Mesodermal cell (in vitro differentiated cells): ENCODE measurements around the gene DEAF1.

ENCODE experiments used
- H3K27ac ChIP-seq: 2 replicates; pipeline ENCODE4 v1.7.0; 2013; ENCODE audit warnings: mild to moderate bottlenecking, low read depth, low read length, moderate library complexity; ENCODE audit not compliant: severe bottlenecking
- H3K36me3 ChIP-seq: 2 replicates; pipeline ENCODE4 v1.7.1; 2013; ENCODE audit warnings: mild to moderate bottlenecking, low read length, moderate library complexity; ENCODE audit not compliant: control insufficient read depth, insufficient read depth
- H3K4me1 ChIP-seq: one replicate; pipeline ENCODE4 v1.7.1; 2013; ENCODE audit warnings: mild to moderate bottlenecking, low read length; ENCODE audit not compliant: insufficient read depth, control insufficient read depth, poor library complexity, severe bottlenecking
- H3K4me3 ChIP-seq: 2 replicates; pipeline ENCODE4 v1.7.0; 2013; ENCODE audit warnings: low read length, control low read depth, mild to moderate bottlenecking; ENCODE audit not compliant: insufficient read depth, poor library complexity, severe bottlenecking; ENCODE audit errors: extremely low read depth
- H3K9me3 ChIP-seq: 2 replicates; pipeline ENCODE4 v1.7.1; 2013; ENCODE audit warnings: mild to moderate bottlenecking, low read length, moderate library complexity; ENCODE audit not compliant: control insufficient read depth
- WGBS, 2 experiments: methylation state at CpG; one replicate each; pipeline ENCODE4 v1.1.5; 2013; ENCODE audit warnings: missing lambda C conversion rate in 2 of 2; ENCODE audit not compliant: insufficient coverage in 2 of 2; 5-methylcytosine and 5-hydroxymethylcytosine counted together

DEAF1 gene

DNA sequence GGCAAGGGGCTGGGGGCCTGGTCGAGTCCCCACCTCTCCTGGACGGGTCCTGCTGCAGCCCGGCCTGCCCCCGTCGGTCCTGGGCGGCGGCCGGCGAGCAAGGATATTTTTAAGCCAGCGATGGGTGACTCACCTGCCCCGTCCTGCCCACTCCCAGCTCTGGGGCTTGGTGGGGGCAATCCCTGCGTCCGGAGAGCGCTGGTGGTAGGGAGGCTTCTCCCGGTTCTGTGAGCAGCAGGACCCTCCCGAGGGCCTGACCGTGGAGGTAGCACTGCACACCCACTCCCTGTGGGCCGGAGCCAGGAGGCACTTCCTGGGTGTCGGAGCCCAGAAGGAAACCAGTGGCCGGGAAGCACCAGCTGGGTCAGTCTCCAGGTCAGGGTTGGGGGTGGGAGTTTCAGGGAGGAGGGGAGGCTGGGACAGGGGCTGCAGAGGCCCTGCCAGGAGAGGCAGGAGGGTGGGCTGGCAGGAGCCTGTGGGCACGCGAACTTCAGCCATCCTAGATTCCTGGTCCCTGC, 11.5 kb upstream of the DEAF1 start:
- Histone ChIP-seq H3K4me3 (peak overlapping the region; percentile 52), H3K36me3 (peaks cover 24% of the 10 kb centered on the region), H3K9me3 (no peaks in the 10 kb centered on the region), H3K27ac (no peak overlapping the region), H3K4me1 (peaks cover 18% of the 10 kb centered on the region)
- 12 to 29% methylated on average over 10 to 14 of the region's 22 CpGs for WGBS, 2 experiments

DNA sequence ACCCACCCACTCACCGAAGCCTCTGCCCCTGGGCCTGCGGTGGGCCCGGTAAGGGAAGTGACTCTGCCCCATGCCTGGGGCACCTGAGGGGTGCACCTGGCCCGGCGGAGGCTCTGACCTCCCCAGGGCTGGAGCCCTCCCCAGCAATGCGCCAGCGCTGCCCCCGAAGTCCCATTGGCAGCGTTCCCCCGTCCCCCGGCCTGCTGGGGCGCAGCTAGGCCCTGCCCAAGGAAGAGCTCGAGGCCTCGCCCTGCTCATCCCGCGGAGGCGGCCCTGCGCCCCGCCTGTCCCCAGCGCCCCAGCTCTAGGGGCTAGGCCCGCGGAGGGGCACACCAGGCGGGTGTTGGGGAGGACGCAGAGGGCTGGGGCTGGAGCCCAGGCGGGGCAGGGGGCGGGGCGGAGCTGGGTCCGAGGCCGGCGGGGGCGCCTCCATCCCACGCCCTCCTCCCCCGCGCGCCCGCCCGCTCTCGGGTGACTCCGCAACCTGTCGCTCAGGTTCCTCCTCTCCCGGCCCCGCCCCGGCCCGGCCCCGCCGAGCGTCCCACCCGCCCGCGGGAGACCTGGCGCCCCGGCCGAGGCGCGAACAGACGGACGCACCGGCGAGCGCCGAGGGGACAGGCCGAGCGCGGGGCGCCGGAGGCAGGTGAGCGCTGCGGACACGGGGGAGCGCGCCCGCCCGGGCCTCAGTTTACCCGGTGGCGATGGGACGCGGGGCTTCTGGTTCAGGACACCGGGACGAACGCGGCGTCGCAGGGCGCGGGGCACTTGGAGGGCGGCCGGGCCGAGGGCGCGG, 10.8 kb upstream of the DEAF1 start, which contains the start of gene EPS8L2:
Gene EPS8L2 (plus strand): TSS at position 586 of the 793 bp plus-strand sequence. CDS start 3,177 bp downstream, outside the sequence.
- Histone ChIP-seq H3K9me3 (no peaks in the 10 kb centered on the region), H3K4me3 (peak within 1 kb of the TSS; percentile 52), H3K27ac (no peak within 1 kb of the TSS), H3K4me1 (peaks cover 18% of the 10 kb centered on the region), H3K36me3 (peaks cover 26% of the 10 kb centered on the region)
- 17 to 27% methylated on average over 36 to 62 of the region's 90 CpGs for WGBS, 2 experiments

DNA sequence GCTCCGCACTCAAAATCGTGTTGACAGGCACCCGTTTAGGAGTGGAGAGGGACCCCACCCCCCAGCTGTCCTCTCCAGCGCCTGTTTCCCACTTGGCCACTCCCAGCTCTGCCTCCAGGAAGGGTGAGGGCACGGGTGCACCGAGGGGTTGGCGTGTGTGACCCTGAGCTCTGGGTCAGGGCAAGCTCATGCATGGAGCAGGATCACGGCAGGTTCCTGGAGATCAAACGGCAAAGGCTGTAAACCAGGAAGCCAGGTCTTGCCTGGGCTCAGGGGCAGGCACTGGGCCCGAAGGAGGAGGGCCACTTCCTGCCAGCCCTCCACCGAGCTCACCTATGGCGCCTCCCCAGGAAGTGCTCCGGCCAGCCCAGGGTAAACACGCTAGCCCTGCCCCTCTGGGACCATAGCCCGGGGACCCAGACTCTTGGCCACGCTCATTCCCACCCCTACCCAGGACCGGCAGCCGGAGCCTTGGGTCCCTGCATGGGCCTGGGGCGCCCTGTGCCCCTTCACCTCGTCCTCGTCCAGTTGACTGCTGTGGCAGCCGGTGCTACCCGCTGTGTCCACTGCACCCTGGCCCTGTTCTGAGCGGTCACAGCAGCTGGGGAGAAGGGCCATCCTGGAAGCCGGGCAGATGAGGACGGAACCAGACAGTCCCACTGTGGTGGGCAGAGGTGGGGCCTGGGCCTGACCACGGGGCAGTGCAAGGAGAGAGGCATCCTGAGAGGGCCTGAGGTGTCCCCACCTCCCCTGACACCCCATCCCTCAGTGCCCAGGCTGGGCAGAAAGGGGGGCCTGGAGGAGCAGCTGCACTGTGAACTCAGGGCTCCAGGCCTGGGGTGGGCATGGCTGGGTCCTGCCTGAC, 10.0 kb upstream of the DEAF1 start:
- H3K27ac ChIP-seq, result no peak overlapping the region
- 88 to 91% methylated on average over 18 to 25 of the region's 27 CpGs for WGBS, 2 experiments
- no peaks in the 10 kb centered on the region for H3K9me3 ChIP-seq
- H3K4me1 ChIP-seq, result peaks cover 18% of the 10 kb centered on the region
- peaks cover 30% of the 10 kb centered on the region for H3K36me3 ChIP-seq
- H3K4me3 ChIP-seq, result peak overlapping the region; percentile 52

DNA sequence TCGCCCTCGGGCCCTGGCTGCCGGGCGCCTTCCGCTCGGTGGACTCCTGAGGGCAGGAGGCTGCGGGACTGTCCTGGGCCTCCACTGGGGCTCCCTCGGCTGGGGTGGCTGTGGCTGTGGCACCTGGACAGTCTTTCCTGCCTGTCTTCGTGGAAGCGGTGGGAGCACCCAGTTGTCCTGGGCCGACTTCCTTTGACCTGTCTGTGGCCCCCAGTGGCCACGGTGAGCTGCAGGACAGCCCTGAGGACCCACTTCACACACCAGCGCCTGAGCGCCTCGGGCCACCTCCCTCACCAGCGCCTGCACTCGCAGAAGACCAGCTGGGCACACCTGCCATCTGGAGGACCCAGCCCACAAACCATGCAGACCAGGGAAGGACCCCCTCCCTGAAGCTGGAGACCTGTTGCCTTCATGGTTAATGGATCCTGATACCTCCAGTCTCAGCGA, 9.2 kb upstream of the DEAF1 start:
- H3K4me1 ChIP-seq, result peaks cover 21% of the 10 kb centered on the region
- WGBS, 2 experiments, result 95 to 96% methylated on average over 15 to 18 of the region's 18 CpGs
- H3K36me3 ChIP-seq, result peaks cover 30% of the 10 kb centered on the region
- H3K4me3 ChIP-seq, result no peak overlapping the region
- H3K9me3 ChIP-seq, result no peaks in the 10 kb centered on the region
- no peak overlapping the region for H3K27ac ChIP-seq

DNA sequence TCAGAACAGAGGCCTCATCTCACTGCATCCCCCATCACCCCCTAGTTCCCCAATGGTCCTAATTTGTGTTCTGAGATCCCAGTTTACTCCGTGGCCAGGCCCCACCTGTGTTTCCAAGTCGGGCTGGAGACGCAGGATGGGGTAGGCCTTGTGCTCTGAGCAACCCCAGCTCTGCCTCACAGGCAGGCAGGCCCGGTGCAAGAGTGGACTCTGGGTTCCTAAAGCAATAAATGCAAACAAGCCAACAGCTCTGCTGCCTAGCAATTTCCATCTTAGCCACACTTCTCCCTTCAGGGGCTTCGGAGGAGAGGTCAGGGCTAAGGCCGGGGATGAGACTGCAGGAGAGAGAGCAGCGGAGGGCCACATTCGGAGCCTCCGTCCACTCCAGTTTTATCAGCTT, 8.5 kb upstream of the DEAF1 start:
- Histone ChIP-seq H3K4me1 (peaks cover 29% of the 10 kb centered on the region), H3K36me3 (peaks cover 37% of the 10 kb centered on the region), H3K27ac (no peak overlapping the region), H3K9me3 (no peaks in the 10 kb centered on the region), H3K4me3 (no peak overlapping the region)
- 95 to 97% methylated on average over 8 of the region's 9 CpGs for WGBS, 2 experiments

DNA sequence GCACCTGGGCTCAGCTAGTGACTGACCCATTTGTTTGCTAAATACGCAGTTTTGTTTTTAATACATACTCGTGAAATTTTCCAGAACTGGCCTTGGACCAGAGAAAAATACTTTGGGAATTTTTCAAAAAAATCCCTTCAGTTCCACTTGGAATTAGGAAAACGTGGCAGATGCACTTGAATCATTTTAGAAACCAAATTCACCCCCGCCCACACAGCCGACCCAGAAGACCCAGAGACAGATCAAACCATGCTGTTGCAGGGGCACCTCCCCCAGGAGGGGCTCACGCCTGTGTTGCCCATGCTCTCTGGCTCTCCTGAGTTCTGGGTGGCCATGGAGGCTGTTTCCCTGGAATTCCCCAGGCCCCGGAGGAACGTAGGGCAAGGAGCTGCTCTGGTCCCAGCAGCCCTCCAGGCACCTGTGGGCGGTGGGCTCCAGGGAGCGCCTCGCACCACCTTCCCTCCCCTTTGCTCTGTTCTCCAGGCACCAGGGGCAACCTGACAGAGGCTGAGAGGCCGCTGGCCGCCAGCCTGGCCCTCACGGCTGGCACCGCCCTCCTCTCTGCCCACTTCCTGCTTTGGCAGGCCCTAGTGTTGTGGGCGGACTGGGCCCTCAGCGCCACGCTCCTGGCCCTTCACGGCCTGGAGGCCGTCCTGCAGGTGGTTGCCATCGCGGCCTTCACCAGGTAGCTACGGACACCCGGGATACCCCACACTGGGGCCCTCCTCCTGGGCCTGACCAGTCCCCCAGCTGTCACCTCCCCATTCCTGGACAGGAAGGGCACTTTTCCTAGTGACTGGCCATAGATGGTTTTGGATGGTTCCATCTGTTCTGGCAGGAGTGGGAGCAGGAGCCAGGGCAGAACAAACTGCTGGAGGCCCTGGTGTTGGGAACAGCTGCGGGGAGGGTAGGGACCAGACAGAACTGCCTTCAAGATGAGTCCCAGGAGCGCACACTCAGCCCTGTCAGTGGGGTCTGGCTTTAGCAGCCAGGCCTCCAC, 7.7 kb upstream of the DEAF1 start:
- Histone ChIP-seq H3K4me3 (no peak overlapping the region), H3K9me3 (no peaks in the 10 kb centered on the region), H3K4me1 (peaks cover 33% of the 10 kb centered on the region), H3K36me3 (peaks cover 37% of the 10 kb centered on the region), H3K27ac (no peak overlapping the region)
- 91 to 92% methylated on average over 19 to 21 of the region's 26 CpGs for WGBS, 2 experiments

DNA sequence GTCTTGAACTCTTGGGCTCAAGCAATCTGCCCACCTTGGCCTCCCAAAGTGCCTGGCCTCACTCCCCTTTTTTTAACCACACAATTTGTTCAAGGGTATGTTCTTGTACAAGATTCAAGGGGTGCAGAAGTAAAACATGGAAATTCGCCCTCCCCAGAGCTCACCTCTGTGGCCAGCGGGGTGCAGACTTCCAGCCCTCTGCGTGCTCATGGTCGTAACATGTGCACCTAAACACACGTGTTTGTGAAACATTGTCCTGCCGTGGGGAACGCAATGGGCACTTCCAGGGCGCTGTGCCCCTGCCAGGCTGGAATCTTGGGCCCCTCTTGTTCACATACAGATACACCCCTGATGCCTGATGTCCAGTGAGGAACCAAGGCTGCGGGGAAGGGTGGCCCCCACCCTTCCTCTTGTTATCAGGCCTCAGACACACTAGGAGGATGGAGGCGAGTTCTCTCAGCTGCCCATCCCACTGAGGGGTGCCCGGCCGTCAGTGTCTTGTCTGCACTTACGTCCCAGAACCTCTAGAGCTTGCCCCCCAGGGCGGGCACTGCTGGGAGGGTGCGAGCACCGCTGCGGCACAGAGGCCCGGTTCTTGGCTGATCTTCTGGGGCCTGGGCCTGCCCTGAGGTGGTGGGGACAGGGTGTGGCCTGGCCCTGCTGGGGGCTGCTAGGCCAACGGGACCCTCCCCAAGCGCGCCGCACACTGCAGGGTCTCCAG, 6.9 kb upstream of the DEAF1 start:
- WGBS, 2 experiments, result 92 to 97% methylated on average over 19 to 22 of the region's 22 CpGs
- H3K4me1 ChIP-seq, result peaks cover 30% of the 10 kb centered on the region
- H3K4me3 ChIP-seq, result no peak overlapping the region
- no peaks in the 10 kb centered on the region for H3K9me3 ChIP-seq
- no peak overlapping the region for H3K27ac ChIP-seq
- H3K36me3 ChIP-seq, result peaks cover 37% of the 10 kb centered on the region

DNA sequence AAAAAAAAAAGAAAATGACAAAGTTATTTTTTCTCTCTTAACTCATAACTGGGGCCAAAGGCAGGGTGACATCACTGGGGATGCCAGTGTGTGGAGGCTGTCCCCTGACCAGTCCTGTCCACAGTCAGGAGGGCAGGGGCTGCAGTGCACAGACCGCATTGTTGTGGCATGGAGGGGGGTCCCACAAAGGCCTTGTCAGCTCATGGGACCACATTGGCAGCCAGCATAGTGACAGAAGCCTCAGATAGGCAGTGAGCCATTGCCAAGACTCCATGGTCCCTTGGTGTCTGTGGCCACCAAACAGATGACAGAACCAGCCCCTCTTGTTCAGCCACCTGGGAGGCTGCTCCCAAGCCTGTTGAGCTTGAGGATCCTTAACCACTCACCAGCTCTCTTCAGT, 4.7 kb upstream of the DEAF1 start:
- Histone ChIP-seq H3K36me3 (peaks cover 35% of the 10 kb centered on the region), H3K4me1 (peaks cover 27% of the 10 kb centered on the region), H3K4me3 (no peak overlapping the region), H3K27ac (no peak overlapping the region), H3K9me3 (no peaks in the 10 kb centered on the region)
- 89 to 100% methylated on average over 1 of the region's 1 CpG for WGBS, 2 experiments

DNA sequence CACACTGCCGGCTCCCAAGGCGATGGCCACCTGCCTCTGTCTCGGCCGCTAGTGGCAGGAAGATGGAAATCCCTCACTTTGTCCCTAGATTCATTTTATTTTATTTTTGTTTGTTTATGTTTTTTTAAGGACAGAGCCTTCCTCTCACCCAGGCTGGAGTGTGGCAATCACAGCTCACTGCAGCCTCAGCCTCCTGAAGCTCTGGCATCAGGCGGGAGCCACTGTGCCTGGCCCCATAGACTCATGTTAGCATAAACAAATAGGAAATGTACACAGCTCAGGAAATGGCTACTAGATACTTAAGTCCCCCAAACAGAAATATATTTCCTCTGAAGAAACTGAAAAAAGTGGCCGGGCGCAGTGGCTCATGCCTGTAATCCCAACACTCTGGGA, 4.1 kb upstream of the DEAF1 start:
- Histone ChIP-seq H3K36me3 (peaks cover 31% of the 10 kb centered on the region), H3K4me3 (no peak overlapping the region), H3K27ac (no peak overlapping the region), H3K9me3 (no peaks in the 10 kb centered on the region), H3K4me1 (peaks cover 28% of the 10 kb centered on the region)
- WGBS, 2 experiments, result 96 to 97% methylated on average over 4 of the region's 7 CpGs
